T-helper 17 cell (primary cell): ENCODE measurements around the gene CRYBG2. TPM values are rescaled to one million over a fixed set of nuclear protein-coding genes. Genes with fewer than 3 reads are reported as not detected.
A peak's percentile ranks its signal among the peaks of the same experiment; 100 is the strongest.

Experiments used
- ATAC-seq: fragments of 150-1000 bp; cut with Tn5 transposase; 2 replicates; pipeline ENCODE4 v1.10.0; 2021; ENCODE audit warnings: mild to moderate bottlenecking, moderate library complexity
- DNase-seq, 3 donors: peaks; one replicate each; pipeline versions ENCODE4 v3.0.0 to v3.0.0-alpha.2; 2020 to 2021
- H3K9me3 ChIP-seq: one replicate; pipeline ENCODE4 v1.7.0; 2013; ENCODE audit warnings: low read length, mild to moderate bottlenecking; ENCODE audit not compliant: control insufficient read depth, poor library complexity, severe bottlenecking
- H3K27ac Mint-ChIP-seq: one replicate; pipeline ENCODE4 v1.8.0; 2022; ENCODE audit warnings: mild to moderate bottlenecking, moderate library complexity, mixed read lengths
- H3K27me3 Mint-ChIP-seq: one replicate; pipeline ENCODE4 v1.8.0; 2022; ENCODE audit warnings: mixed read lengths
- H3K36me3 Mint-ChIP-seq: one replicate; pipeline ENCODE4 v1.8.0; 2022; ENCODE audit warnings: low read depth, mixed read lengths
- H3K4me1 Mint-ChIP-seq: one replicate; pipeline ENCODE4 v1.8.0; 2022; ENCODE audit warnings: mild to moderate bottlenecking, mixed read lengths
- H3K4me3 Mint-ChIP-seq: one replicate; pipeline ENCODE4 v1.8.0; 2022; ENCODE audit warnings: mild to moderate bottlenecking, moderate library complexity, mixed read lengths
- total RNA-seq, 4 donors: library from RNA in 2 of 4; stranded (reverse) in 2 of 4; gene quantifications; one replicate each; pipeline ENCODE4 v1.2.3 and lab custom pipeline; 2022 to 2026

CRYBG2 gene
- total RNA-seq, 2 donors from 2014 or later, result 1.2 to 2.9 TPM

- no peak overlapping the region for H3K4me3 Mint-ChIP-seq
- H3K27ac Mint-ChIP-seq, result no peak overlapping the region
- peaks cover 38% of the 10 kb centered on the region for H3K4me1 Mint-ChIP-seq
- no peak for DNase-seq
- H3K9me3 ChIP-seq, result no peaks in the 10 kb centered on the region
- H3K36me3 Mint-ChIP-seq, result peaks cover 3% of the 10 kb centered on the region
- peaks cover 11% of the 10 kb centered on the region for H3K27me3 Mint-ChIP-seq
- no peak for ATAC-seq
Observed at GRCh38 chr1:26364956-26365355, 11.0 kb upstream of the CRYBG2 start.

DNA sequence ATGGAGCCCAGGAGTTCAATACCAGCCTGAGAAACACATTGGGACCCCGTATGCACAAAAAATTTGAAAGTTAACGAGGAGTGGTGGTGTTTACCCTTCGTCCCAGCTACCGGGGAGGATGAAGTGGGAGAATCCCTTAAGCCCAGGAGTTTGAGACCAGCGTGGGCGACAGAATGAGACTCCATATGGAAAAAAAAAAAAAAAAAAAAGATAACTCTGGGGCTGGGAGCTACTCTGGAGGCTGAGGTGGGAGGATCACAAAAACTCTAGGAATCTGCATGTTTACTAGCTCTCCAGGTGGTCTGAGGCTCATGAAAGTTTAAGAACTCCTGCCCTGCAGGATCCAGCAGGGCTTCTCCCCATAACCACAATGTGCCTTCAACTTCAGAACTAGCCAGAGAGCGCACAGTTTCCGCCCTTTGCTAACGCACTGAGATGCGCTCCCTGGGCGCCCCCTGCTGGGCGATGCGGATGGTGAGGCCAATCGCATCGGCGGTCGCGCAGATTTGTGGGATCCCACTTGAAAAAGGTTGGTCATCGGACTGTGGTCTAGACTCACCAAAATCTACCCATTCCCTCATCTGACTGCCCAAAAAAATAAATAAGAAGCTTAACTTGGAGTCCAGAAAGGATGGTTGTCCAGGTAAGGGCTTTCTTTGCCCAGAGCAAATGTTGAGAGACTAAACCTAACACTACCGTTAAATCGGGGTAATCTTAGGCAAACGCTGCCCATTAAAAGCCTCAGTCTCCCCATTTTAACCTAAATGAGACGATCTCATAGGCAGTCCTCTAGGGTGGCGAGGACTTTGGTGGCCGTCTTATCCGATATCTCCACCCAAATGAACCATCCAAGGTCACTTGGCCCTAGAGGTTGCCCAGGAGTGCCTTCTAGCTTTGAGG lies 9.9 kb upstream of the CRYBG2 start:
- ATAC-seq, result peak; percentile 74
- peak overlapping the region; percentile 29 for H3K27ac Mint-ChIP-seq
- peak overlapping the region; percentile 9 for H3K4me3 Mint-ChIP-seq
- H3K36me3 Mint-ChIP-seq, result peaks cover 3% of the 10 kb centered on the region
- no peaks in the 10 kb centered on the region for H3K9me3 ChIP-seq
- peaks cover 45% of the 10 kb centered on the region for H3K4me1 Mint-ChIP-seq
- peaks cover 11% of the 10 kb centered on the region for H3K27me3 Mint-ChIP-seq
- peak; percentile 68 to 80 (median 75) for DNase-seq

GRCh38 chr1:26362331-26362730 lies 8.4 kb upstream of the CRYBG2 start:
- ATAC-seq, result no peak
- peak overlapping the region; percentile 39 for H3K4me3 Mint-ChIP-seq
- peaks cover 3% of the 10 kb centered on the region for H3K36me3 Mint-ChIP-seq
- peaks cover 51% of the 10 kb centered on the region for H3K4me1 Mint-ChIP-seq
- no peak for DNase-seq
- no peaks in the 10 kb centered on the region for H3K9me3 ChIP-seq
- H3K27me3 Mint-ChIP-seq, result peaks cover 11% of the 10 kb centered on the region
- H3K27ac Mint-ChIP-seq, result no peak overlapping the region

DNA sequence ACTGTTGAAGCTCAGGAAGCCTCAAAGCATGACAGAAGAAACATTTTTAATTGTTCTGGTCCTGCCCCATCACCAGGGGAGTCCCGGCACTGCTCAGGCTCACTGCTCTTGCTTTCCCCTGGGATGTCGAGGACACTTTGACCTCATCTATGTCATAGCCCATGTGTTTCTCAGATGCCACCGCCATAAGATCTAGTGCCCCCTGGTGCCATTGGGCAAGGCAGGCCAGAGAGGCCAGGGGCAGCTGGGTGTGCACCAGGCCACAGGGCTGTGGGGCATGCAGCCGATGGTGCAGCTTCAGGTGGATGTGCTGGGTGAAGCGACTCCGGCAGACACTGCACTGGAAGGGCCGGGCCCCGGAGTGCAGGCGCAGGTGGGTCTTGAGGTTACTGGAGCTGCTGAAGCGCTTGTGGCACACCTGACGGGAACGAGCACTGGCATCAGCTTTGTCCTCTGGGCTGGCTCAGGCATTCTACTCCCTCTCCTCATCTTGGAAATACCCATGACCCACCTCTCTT lies 7.7 kb upstream of the CRYBG2 start:
- Mint-ChIP-seq H3K4me3 (peak overlapping the region; percentile 39), H3K27ac (no peak overlapping the region), H3K36me3 (peaks cover 3% of the 10 kb centered on the region), H3K4me1 (peaks cover 51% of the 10 kb centered on the region), H3K27me3 (peaks cover 11% of the 10 kb centered on the region)
- ATAC-seq (no peak), DNase-seq (no peak)
- H3K9me3 ChIP-seq, result no peaks in the 10 kb centered on the region

DNA sequence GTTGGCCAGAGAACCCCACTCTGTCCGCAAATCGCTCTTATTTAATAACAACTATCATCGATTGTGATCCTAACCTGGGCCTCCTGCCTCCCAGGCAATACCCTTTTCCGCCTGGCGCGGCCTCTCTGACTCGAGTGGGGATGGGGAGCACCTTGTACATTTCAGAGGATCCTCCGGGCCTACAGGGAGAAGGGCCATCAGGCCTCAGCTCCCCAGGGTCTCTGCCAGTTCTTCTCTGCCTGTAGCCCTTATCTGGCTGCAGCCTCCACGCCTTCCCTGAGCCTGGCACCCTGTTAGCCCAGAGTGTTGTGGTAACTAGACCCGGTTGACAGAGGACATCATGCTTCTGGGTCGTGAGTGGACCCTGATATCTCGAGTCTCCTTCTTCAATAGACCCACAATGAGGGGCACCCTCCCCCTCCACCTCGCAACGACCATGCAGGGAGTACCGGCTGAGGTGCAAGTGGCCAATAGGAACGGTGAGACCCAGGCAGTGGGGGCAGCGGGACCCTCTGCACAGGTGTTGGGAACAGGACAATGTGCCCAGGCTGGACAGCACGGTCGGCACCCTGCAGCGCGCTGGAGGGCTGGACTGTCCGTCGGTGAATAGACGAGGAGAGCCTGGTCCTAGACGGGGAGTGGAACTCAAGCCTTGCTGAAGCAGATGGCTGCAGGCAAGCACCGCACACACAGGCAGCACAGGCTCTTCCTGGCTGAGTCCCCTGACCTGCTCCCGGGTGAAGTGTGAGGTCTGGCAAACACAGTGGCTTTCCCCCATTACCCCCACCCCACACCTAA lies 7.1 kb upstream of the CRYBG2 start:
- Mint-ChIP-seq H3K27me3 (peaks cover 11% of the 10 kb centered on the region), H3K27ac (peak overlapping the region; percentile 90), H3K4me1 (peaks cover 51% of the 10 kb centered on the region), H3K36me3 (peaks cover 3% of the 10 kb centered on the region), H3K4me3 (peak overlapping the region; percentile 88)
- ATAC-seq (no peak), DNase-seq (no peak)
- H3K9me3 ChIP-seq, result no peaks in the 10 kb centered on the region

GRCh38 chr1:26359981-26360806 lies 6.3 kb upstream of the CRYBG2 start:
- Mint-ChIP-seq H3K4me3 (peak overlapping the region; percentile 88), H3K36me3 (peaks cover 3% of the 10 kb centered on the region), H3K4me1 (peaks cover 52% of the 10 kb centered on the region), H3K27me3 (peaks cover 11% of the 10 kb centered on the region), H3K27ac (peak overlapping the region; percentile 90)
- no peaks in the 10 kb centered on the region for H3K9me3 ChIP-seq
- ATAC-seq (peak; percentile 20), DNase-seq (peak; percentile 29 to 64 (median 56))

- Mint-ChIP-seq H3K27me3 (peaks cover 11% of the 10 kb centered on the region), H3K36me3 (peaks cover 3% of the 10 kb centered on the region), H3K27ac (peak overlapping the region; percentile 90), H3K4me3 (peak overlapping the region; percentile 88), H3K4me1 (peaks cover 42% of the 10 kb centered on the region)
- no peaks in the 10 kb centered on the region for H3K9me3 ChIP-seq
- peak; percentile 89 for ATAC-seq
- peak; percentile 47 to 70 (median 51) for DNase-seq
Observed at GRCh38 chr1:26358411-26359384, 4.8 kb upstream of the CRYBG2 start.

DNA sequence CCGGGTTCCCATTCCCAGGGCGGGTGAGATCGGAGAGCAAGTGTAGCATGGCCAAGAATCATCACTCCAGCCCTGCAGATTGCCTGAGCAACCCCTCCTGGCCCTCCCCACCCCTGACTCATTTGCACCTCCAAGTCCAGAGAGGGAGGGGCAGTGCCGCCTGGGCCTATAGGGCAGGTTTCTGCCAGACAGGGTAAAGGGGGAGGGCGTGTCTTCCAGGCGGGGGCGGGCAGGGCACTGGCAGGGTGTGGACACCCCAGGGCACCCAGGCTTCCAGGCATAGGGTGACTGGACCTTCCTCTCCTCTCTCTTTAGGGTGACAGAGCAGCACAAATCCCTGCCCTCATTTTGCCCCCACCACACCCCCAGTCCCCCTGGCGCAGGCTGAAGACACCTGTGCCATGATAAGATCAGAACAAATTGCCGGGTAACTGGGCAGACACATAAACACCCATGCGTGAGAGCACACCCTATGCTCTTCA lies 3.2 kb upstream of the CRYBG2 start:
- no peak overlapping the region for H3K4me3 Mint-ChIP-seq

DNA sequence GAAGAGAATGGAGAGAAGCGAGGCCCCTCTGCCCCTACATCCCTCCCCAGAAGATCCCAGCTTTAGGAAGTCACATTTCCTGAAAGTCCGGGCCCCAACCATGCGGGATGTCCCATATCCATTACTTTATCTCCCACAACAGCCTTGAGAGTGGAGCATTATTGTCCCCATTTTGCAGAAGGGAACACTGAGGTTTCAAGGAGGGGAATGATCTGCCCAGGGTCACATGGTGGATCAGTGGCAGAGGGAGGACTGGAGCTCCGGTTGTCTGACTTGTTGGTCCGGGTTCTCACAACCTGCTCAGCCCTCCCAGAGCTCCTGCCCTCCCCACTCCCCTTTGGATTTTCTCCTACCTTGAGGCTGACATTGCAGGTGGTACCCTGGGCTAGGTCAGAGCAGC lies 2.2 kb upstream of the CRYBG2 start:
- Mint-ChIP-seq H3K4me1 (peaks cover 40% of the 10 kb centered on the region), H3K27ac (peak overlapping the region; percentile 47), H3K27me3 (peaks cover 10% of the 10 kb centered on the region), H3K36me3 (peaks cover 6% of the 10 kb centered on the region), H3K4me3 (no peak overlapping the region)
- ATAC-seq (no peak), DNase-seq (no peak)
- no peaks in the 10 kb centered on the region for H3K9me3 ChIP-seq

More for the DNA sequence above, 3.2 kb upstream of the CRYBG2 start:
- peaks cover 14% of the 10 kb centered on the region for H3K27me3 Mint-ChIP-seq
- no peak for DNase-seq
- no peaks in the 10 kb centered on the region for H3K9me3 ChIP-seq
- peaks cover 41% of the 10 kb centered on the region for H3K4me1 Mint-ChIP-seq
- no peak for ATAC-seq
- H3K27ac Mint-ChIP-seq, result no peak overlapping the region
- peaks cover 4% of the 10 kb centered on the region for H3K36me3 Mint-ChIP-seq

- Mint-ChIP-seq H3K27me3 (peaks cover 5% of the 10 kb centered on the region), H3K4me1 (peaks cover 34% of the 10 kb centered on the region), H3K4me3 (no peak overlapping the region), H3K27ac (no peak overlapping the region), H3K36me3 (peaks cover 3% of the 10 kb centered on the region)
- no peaks in the 10 kb centered on the region for H3K9me3 ChIP-seq
- DNase-seq (no peak), ATAC-seq (no peak)
Observed at GRCh38 chr1:26354972-26355371, 1.0 kb upstream of the CRYBG2 start.

- Mint-ChIP-seq H3K27me3 (peaks cover 5% of the 10 kb centered on the region), H3K4me1 (peaks cover 19% of the 10 kb centered on the region), H3K36me3 (peaks cover 3% of the 10 kb centered on the region), H3K4me3 (no peak overlapping the region), H3K27ac (no peak overlapping the region)
- DNase-seq (no peak), ATAC-seq (no peak)
- no peaks in the 10 kb centered on the region for H3K9me3 ChIP-seq
Observed at GRCh38 chr1:26353210-26353859, 595 bp downstream of the CRYBG2 start.
